CD14-positive monocyte (primary cell): ENCODE data around the gene OR5H6. TPM values are rescaled to one million over a fixed set of nuclear protein-coding genes. Genes with fewer than 3 reads are reported as not detected.
"Not testable (repeated sequence)": the region's sequence is repeated elsewhere in the genome, so short reads cannot be mapped to it uniquely, and the experiment has no call there.

Experiments used
- DNase-seq, 3 donors: peaks; one replicate each; pipeline ENCODE4 v3.0.0-alpha.2; 2011 to 2022
- H2AFZ ChIP-seq: 2 replicates; pipeline ENCODE4 v1.6.0; 2012; ENCODE audit warnings: mild to moderate bottlenecking, low read depth, low read length, inconsistent platforms; ENCODE audit not compliant: insufficient read depth, poor library complexity, severe bottlenecking
- H3K27ac ChIP-seq, 2 donors: 1 replicate in 1 of 2; 2 replicates in 1 of 2; pipeline ENCODE4 v1.5.1; 2012 to 2013; ENCODE audit warnings: low read length in 2 of 2, control low read depth in 1 of 2, inconsistent platforms in 1 of 2, low read depth in 1 of 2, mild to moderate bottlenecking in 1 of 2
- H3K27me3 ChIP-seq, 2 donors: one replicate each; pipeline versions ENCODE4 v1.6.0 to v1.6.1; 2011 to 2013; ENCODE audit warnings: low read length in 2 of 2; ENCODE audit not compliant: control insufficient read depth in 2 of 2, insufficient read depth in 2 of 2
- H3K36me3 ChIP-seq, 2 donors: replicated peaks in 1 of 2; 1 replicate in 1 of 2; 2 replicates in 1 of 2; pipeline versions ENCODE4 v1.5.1 to v1.6.1; 2012 to 2013; ENCODE audit warnings: low read length in 2 of 2, control low read depth in 1 of 2, inconsistent platforms in 1 of 2, mild to moderate bottlenecking in 1 of 2; ENCODE audit not compliant: insufficient read depth in 2 of 2, control insufficient read depth in 1 of 2
- H3K4me1 ChIP-seq, 2 donors: 1 replicate in 1 of 2; 2 replicates in 1 of 2; pipeline versions ENCODE4 v1.5.1 to v1.6.1; 2012 to 2013; ENCODE audit warnings: low read length in 2 of 2, control low read depth in 1 of 2, inconsistent platforms in 1 of 2, mild to moderate bottlenecking in 1 of 2, moderate library complexity in 1 of 2; ENCODE audit not compliant: insufficient read depth in 2 of 2, control insufficient read depth in 1 of 2
- H3K4me2 ChIP-seq: replicated peaks from 2 replicates; pipeline ENCODE3; 2012; ENCODE audit warnings: low read length, moderate library complexity, mild to moderate bottlenecking; ENCODE audit not compliant: poor library complexity, severe bottlenecking; ENCODE audit errors: extremely low read depth
- H3K4me3 ChIP-seq, 3 experiments: fragments of 200-600 bp in 1 of 3; sonication (generic) in 1 of 3; replicated peaks in 1 of 3; 1 replicate in 2 of 3; 2 replicates in 1 of 3; pipeline ENCODE4 v1.5.1; 2011 to 2013; ENCODE audit warnings: low read length in 3 of 3, mild to moderate bottlenecking in 3 of 3, control low read depth in 2 of 3, low read depth in 2 of 3, inconsistent platforms in 1 of 3, moderate library complexity in 1 of 3
- H3K79me2 ChIP-seq: 2 replicates; pipeline ENCODE4 v1.6.0; 2012; ENCODE audit warnings: mild to moderate bottlenecking, control low read depth, inconsistent platforms, low read length, moderate library complexity; ENCODE audit not compliant: insufficient read depth
- H3K9ac ChIP-seq: 2 replicates; pipeline ENCODE4 v1.6.0; 2017; ENCODE audit warnings: low read length, mild to moderate bottlenecking; ENCODE audit not compliant: insufficient read depth, poor library complexity, severe bottlenecking
- H3K9me3 ChIP-seq, 2 donors: replicated peaks in 1 of 2; 1 replicate in 1 of 2; 2 replicates in 1 of 2; pipeline versions ENCODE4 v1.5.1 to v1.6.1; 2012 to 2013; ENCODE audit warnings: low read length in 2 of 2, control low read depth in 1 of 2; ENCODE audit not compliant: control insufficient read depth in 1 of 2, insufficient read depth in 1 of 2
- H4K20me1 ChIP-seq: 2 replicates; pipeline ENCODE4 v1.6.0; 2012; ENCODE audit warnings: mild to moderate bottlenecking, low read length, control low read depth, moderate library complexity; ENCODE audit not compliant: insufficient read depth
- H3K27ac Mint-ChIP-seq, 7 donors: one replicate each; pipeline ENCODE4 v1.8.0; 2020; ENCODE audit warnings: mild to moderate bottlenecking in 7 of 7, mixed read lengths in 7 of 7, moderate library complexity in 6 of 7, inconsistent platforms in 2 of 7
- H3K27me3 Mint-ChIP-seq, 3 donors: one replicate each; pipeline ENCODE4 v1.8.0; 2021 to 2022; ENCODE audit warnings: low read depth in 3 of 3, mild to moderate bottlenecking in 3 of 3, mixed read lengths in 3 of 3, moderate library complexity in 3 of 3, inconsistent platforms in 1 of 3
- H3K36me3 Mint-ChIP-seq, 2 donors: one replicate each; pipeline ENCODE4 v1.8.0; 2020; ENCODE audit warnings: mixed read lengths in 2 of 2, inconsistent platforms in 1 of 2, mild to moderate bottlenecking in 1 of 2
- H3K4me1 Mint-ChIP-seq: one replicate; pipeline ENCODE4 v1.8.0; 2020; ENCODE audit warnings: mild to moderate bottlenecking, mixed read lengths
- H3K4me3 Mint-ChIP-seq, 2 donors: one replicate each; pipeline ENCODE4 v1.8.0; 2020; ENCODE audit warnings: mild to moderate bottlenecking in 2 of 2, mixed read lengths in 2 of 2, moderate library complexity in 1 of 2
- H3K9me3 Mint-ChIP-seq, 7 donors: one replicate each; pipeline ENCODE4 v1.8.0; 2020 to 2022; ENCODE audit warnings: mixed read lengths in 7 of 7, mild to moderate bottlenecking in 6 of 7, moderate library complexity in 6 of 7, inconsistent platforms in 2 of 7
- CTCF ChIP-seq: fragments of 200-600 bp; IDR thresholded peaks from one replicate; pipeline ENCODE4 v1.8.0; 2022; ENCODE audit warnings: antibody characterized with exemption, mild to moderate bottlenecking
- WGBS: methylation state at CpG from one replicate; pipeline ENCODE4 v1.1.5; 2013; ENCODE audit warnings: missing lambda C conversion rate; ENCODE audit not compliant: insufficient coverage; 5-methylcytosine and 5-hydroxymethylcytosine counted together
- intact Hi-C, 2 donors: fragments of 100-400 bp; cut with micrococcal nuclease; formaldehyde crosslinking; loops; one replicate each; pipeline versions ENCODE4 v1.15.0 to v1.15.1; 2023
- polyA plus RNA-seq, 3 donors: library from polyadenylated mRNA; depleted of rRNA in 1 of 3; unstranded in 2 of 3; stranded (reverse) in 1 of 3; fragments of 300-500 nt in 2 of 3; fragments of >200 nt in 1 of 3; fragmentation: Illumina TruSeq in 2 of 3; gene quantifications; 1 replicate in 2 of 3; 2 replicates in 1 of 3; pipeline ENCODE4 v1.2.3, GENCODE V29; 2012 to 2021

The OR5H6 gene
- polyA plus RNA-seq, 3 donors = not detected

GRCh38 chr3:98246142-98246541 lies 17.9 kb upstream of the OR5H6 start:
- WGBS = 94% methylated on average over 8 of the region's 10 CpGs
- Histone ChIP-seq H3K4me1 (no peaks in the 10 kb centered on the region), H3K27me3 (no peaks in the 10 kb centered on the region), H4K20me1 (no peaks in the 10 kb centered on the region), H3K9me3 (peaks cover 3 to 13% of the 10 kb centered on the region in 2 donors), H3K9ac (no peak overlapping the region), H3K4me3 (no peak overlapping the region), H3K4me2 (no peak overlapping the region), H3K27ac (no peak overlapping the region), H3K36me3 (no peaks in the 10 kb centered on the region), H3K79me2 (no peaks in the 10 kb centered on the region), H2AFZ (no peak overlapping the region)
- peaks cover 3 to 17% (median 7%) of the 10 kb centered on the region in 7 donors for H3K9me3 Mint-ChIP-seq
- no peak for TF ChIP-seq CTCF
- no peak for DNase-seq
- no peaks in the 10 kb centered on the region for H3K4me1 Mint-ChIP-seq
- intact Hi-C loops = no loop called here
- no peaks in the 10 kb centered on the region for H3K36me3 Mint-ChIP-seq
- no peak overlapping the region for H3K27ac Mint-ChIP-seq
- no peak overlapping the region for H3K4me3 Mint-ChIP-seq
- H3K27me3 Mint-ChIP-seq = peaks cover 0 to 2% (median 0%) of the 10 kb centered on the region in 3 donors

- 70% methylated on average over 3 of the region's 5 CpGs for WGBS
- H4K20me1 ChIP-seq, H3K27ac ChIP-seq, H3K27ac Mint-ChIP-seq, H2AFZ ChIP-seq, H3K4me2 ChIP-seq, H3K4me1 Mint-ChIP-seq, H3K9me3 Mint-ChIP-seq, H3K36me3 ChIP-seq, DNase-seq, H3K4me3 ChIP-seq, H3K79me2 ChIP-seq, H3K27me3 ChIP-seq, H3K36me3 Mint-ChIP-seq, H3K9me3 ChIP-seq, H3K4me1 ChIP-seq, intact Hi-C loops, H3K4me3 Mint-ChIP-seq, H3K27me3 Mint-ChIP-seq, H3K9ac ChIP-seq: not testable (repeated sequence)
These were observed 8.0 kb upstream of the OR5H6 start for GRCh38 chr3:98256026-98256425.
